T-helper 2 cell treated with Interferon-gamma antibody and Interleukin-4, amounts not matched to agents 100 ng/mL and 5 ng/mL, for 36 hours (primary cell): ENCODE results near the gene GPC5. TPM values are rescaled to one million over a fixed set of nuclear protein-coding genes. Genes with fewer than 3 reads are reported as not detected.
"Not testable (repeated sequence)": the region's sequence is repeated elsewhere in the genome, so short reads cannot be mapped to it uniquely, and the experiment has no call there.

ENCODE experiments used
- intact Hi-C: fragments of 100-400 bp; cut with micrococcal nuclease; formaldehyde crosslinking; loops from one replicate; pipeline ENCODE4 v1.15.1; 2023
- total RNA-seq: library from RNA; stranded (reverse); gene quantifications from 2 replicates; pipeline ENCODE4 v1.2.3, GENCODE V29; 2022

The GPC5 gene
- total RNA-seq, 1 donor from 2014 or later, result not detected

DNA sequence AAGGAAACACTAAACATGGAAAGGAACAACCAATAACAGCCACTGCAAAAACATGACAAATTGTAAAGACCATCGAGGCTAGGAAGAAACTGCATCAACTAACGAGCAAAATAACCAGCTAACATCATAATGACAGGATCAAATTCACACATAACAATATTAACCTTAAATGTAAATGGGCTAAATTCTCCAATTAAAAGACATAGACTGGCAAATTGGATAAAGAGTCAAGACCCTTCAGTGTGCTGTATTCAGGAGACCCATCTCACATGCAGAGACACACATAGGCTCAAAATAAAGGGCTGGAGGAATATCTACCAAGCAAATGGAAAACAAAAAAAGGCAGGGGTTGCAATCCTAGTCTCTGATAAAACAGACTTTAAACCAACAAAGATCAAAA is 1120.2 kb downstream of the GPC5 start:
- intact Hi-C loops, result not testable (repeated sequence)

DNA sequence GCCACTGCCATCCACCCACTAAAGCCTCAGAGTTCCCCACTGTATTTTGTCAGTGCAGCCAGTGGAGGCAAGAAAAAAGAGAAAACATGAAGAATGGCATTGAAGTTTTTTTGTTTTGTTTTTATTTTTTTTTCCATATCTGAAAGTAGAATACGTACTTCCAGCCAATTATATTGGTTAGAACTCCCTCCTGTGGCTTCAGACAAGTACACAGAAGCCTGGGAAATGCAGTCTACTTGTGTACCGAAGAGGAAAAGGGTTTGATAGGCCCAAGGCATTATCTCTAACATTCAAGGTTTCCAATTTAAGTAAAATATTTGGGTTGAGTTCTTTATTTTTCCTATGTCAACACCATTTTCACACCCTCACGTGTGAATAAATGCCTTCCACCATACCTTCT is 1131.9 kb downstream of the GPC5 start:
- intact Hi-C loops, result no loop called here

DNA sequence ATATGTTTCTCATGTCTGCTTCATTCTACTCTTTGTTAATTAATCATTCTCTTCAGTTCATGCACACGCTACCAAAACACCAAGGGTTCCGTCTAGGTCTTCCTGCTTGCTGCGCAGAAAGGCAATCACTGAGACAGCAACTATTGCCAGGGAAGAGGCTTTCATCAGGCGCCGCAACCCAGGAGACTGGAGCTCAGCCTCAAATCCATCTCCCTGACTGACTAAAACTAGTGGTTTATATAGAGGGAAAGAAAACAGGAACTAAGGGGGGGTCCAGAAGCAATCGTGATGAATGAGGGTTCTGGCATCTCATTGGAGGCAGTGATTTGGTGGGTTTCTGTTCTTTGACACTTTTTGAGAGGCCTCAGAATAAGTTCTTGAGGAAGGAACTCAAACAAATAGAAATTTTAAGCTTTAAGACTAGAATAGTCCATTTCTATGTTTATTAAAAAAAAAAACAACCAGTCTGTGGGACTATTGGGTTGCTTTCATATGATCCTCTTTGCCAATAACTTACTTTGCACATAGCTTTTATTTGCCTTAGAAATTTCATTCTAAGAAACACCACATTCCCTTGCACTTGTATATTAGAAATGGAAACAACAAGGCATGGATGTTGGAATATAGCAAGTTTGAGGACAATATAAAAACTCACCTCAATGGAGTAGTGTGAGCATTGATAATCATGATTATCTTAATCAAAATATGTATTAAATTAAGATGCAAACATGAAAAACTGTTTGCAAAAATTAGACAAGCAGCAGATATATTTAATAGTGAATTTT is 1137.0 kb downstream of the GPC5 start:
- intact Hi-C loops, result no loop called here

DNA sequence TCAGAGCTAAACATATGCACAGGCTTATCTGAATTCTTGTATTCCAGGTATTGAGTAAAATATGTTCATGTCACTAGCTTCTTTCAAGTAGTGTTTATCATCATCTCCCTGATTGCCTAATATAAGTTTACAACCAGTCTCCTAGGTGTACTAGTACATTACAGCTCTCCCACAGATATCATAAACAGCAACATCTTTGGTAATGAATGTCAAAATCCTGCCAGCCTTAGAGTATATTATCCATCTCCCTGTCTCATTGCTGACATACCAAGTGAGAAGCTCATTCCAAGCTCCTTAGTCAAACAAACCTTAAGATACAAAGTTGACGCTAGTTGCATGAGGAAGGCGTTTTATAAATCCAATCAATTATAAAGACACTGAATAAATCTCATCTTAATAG is 1139.0 kb downstream of the GPC5 start:
- intact Hi-C loops, result no loop called here

DNA sequence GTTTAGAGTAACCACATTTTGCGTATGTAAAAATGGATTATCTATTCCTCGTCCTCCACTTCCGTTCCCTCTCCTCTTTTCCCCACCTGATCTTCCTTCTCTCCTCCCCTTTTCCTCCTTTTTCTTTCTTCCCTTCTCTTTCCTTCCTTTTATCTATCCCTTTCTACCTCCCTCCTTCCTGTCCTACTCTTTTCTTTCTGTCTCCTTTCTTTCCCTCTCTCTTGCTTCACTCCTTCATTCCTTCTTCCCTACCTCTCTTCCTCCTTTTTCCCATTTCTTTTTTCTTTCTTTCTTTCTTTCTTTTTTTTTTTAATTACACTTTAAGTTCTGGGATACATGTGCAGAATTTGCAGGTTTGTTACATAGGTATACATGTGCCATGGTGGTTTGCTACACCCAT is 1139.7 kb downstream of the GPC5 start:
- intact Hi-C loops, result no loop called here

DNA sequence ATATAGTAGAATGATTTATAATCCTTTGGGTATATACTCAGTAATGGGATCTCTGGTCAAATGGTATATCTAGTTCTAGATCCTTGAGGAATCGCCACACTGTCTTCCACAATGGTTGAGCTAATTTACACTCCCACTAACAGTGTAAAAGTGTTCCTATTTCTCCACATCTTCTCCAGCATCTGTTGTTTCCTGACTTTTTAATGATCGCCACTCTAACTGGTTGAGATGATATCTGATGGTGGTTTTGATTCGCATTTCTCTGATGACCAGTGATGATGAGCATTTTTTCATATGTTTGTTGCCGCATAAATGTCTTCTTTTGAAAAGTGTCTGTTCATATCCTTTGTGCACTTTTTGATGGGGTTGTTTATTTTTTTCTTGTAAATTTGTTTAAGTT is 1140.7 kb downstream of the GPC5 start:
- intact Hi-C loops, result not testable (repeated sequence)

DNA sequence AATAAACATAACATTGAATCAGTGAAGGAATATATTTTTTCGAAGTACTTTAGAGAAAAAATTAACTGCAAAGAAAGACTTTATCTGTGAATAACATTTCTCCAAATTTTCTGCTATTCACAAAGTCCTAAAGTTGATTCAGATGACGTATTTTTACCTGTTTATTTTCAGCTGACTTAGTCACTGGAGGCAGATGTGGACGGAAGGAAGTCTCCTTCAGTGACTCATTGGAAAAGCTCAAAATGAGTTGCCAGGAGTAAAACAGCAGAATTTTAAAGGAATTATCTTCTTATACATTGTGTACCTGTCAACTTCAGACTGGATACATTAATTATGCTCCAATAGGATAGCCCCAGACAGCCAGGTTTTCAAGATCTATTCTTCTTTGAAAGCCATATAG is 1148.8 kb downstream of the GPC5 start:
- intact Hi-C loops, result no loop called here

DNA sequence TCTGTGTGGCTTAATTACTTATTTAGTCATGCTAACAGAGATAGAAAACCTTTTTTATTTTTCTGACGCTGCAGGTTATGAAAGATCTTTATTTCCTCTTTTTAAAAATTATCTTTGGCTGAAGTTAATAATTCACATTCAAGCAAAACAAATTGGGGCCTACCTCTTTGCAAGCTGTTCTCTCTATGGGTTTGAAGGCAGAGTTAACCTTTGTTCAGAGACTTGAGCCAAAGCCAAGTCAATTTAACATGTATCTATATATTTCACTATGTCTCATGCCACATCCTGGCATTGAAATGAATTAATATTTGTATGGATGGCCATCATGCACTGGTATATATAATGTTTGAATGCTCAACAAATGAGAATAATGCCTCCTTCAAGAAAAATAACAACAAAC is 1150.9 kb downstream of the GPC5 start:
- intact Hi-C loops, result no loop called here

DNA sequence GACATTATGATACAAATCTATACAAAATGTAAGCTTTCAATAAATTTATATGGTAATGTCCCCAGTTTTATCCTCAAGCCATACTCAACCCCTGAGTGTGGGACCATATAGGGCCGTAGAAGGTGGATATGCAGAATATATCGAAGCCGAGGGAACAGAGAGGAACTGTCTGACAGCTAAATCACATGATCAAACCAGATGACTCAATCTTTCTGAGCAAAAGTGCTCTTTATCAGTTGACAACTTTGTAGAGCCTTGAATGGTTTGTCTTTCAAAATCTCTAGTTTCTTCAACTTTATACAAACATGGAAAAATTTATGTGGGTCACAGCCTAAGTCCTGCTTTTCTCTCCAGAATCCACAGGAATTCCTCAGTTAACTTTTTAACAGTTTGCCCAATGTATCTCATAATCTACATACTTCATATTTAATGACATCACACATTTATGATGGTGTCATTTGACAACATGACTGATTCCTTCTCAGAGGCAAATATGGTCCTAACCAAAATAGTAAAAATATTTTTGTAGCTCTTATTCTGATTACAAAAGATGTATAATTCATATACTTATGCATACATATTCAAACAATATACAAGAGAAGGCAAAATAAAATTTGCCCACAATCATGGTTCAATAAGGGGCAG is 1155.2 kb downstream of the GPC5 start:
- intact Hi-C loops, result no loop called here

DNA sequence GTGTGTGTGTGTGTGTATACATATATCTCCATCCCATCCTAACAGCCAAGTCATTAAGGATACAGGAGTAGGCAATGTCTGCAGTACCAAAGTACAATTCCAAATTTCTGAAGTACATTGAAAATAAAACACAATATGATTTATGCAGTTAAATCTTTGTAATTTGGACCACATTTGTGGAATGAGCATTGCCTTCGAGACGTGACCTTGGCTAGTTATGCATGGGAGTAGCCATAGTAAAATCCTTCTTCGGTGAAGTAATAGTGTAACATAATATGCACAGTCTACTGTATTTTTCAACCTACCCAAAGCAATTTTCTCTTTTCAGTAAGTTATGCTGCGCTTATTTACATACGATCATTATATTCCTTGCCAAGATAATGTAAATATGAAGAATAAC is 1162.5 kb downstream of the GPC5 start:
- intact Hi-C loops, result no loop called here

DNA sequence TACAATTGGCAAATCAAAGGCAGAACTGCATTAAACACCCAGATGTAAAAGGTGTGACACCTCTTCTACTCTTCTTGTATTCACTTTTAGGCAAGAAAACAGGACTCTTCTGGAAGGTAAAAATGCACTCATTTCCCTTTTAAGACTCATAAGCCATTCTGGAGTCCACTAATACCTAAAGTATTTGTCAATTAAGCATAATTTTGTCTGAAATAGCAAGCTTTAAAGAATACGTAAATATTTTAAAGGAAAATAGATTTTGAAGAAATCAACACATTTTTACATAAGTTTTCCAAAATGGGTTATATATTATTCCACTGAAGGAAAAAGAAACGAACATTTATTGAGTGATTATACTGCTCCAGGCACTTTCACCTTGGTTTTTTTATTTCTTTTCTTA is 1166.5 kb downstream of the GPC5 start:
- intact Hi-C loops, result no loop called here

DNA sequence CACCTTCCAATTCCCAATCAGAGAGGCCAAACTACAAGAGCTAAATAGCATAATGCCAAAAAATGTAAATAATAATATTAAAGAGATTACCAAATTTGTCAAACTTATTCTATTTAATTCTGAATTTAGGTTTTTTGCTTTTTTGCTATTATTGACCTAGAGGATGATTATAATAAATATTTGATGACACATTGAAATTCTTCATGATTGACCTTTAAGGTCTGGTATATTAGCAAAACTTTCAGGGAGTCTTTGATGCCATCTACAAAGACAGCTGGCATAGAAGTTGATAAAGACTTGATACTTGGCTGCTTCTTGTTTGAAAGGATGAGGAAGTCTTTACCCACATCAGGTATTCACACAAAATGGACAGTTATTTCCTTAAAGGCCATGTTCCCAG is 1168.3 kb downstream of the GPC5 start:
- intact Hi-C loops, result no loop called here

DNA sequence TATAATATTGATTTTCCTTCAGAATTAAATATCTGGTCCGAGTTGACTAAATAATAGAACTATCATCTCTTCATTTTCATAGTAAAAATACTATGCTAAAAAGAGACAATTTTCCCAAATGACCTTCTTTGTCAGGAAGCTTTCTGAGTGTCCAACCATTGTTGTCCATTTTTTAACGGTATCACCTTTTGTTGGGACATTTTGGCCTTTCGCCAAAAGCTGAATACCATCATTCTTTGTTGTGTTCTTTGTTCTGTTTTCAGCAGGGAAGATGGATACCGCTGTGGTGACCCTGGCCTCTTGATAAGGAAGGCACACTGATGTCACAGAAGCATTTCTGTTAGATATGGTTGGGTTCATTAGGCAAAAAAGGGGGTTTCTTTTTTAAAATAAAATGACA is 1173.8 kb downstream of the GPC5 start:
- intact Hi-C loops, result no loop called here

DNA sequence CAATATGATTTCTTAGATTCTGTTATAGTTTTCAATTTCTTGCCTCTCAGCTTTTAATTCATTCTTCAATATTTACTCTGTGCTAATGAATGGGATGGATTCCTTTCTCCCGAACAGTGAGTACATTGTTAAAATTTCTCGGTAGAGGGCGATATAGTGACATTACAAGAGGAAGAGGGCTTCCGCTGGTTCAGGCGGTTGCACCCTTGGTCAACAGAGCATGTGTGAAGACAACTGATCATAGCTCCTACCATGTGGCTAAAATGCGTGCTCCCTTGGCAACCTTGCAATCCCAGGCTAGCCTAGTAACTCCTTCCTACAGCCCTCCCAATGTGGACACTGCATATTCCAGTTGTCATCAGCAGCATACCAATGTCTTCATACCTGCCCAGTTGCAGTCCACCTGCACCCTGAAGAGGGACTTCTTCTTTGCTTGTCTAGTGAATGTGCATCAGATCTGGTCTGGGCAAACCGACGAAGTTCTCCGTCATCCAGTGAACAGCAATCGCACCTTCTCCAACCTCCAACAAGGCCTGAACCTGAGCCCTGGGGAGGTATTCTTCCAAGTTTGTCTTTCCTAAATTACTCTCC is 1175.1 kb downstream of the GPC5 start:
- intact Hi-C loops, result no loop called here

DNA sequence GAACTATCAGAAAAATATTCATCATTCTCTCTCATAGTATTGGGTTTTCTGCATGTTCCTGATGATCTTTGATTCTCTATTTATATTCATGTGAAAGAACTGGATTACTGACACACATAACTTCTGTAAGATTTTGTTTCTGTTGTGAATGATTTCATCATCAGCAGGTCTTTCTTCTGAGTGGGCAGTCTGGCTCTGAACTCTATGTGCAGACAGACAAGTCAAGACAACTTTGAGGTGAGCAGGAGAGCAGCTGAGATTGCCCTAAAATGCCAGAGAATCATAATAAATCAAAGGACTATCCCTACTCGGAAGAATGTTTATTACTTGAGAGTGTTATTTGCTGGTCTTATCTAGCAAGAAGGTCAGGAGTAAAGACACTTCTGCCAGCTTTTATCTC is 1176.1 kb downstream of the GPC5 start:
- intact Hi-C loops, result no loop called here

DNA sequence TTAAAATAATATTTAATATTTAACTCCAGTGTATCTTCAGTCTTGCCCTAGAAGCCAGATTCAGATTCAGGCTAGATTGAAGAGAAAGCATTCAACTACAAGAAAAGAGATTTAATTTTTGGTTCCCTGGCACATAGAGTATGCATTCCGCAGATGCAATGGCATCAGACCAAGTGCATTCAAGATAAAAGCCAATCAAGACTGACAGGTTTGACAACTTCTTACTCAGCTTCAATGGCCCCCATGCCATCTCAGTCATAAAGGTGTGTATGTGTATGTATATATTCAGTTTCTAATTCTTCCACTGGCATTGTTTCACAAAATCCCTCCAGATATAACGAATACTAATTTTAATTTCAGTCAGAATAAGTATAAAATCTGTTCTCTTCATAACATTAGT is 1177.4 kb downstream of the GPC5 start:
- intact Hi-C loops, result no loop called here

DNA sequence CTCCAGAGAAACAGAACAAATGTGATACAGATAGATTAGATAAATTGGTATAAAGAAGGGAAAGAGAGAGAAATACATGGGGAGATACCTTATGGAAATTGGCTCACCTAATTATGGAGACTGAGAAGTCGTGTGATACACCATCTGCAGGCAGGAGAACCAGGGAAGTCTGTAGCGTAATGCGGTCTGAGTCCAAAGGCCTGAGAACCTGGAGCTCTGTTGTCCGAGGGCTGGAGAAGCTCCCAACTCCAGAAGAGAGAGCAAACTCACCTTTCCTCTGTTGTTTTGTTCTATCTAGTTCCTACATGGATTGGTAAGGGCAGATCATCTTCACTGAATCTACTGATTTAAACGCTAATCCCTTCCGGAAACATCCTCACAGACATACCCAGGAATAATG is 1179.9 kb downstream of the GPC5 start:
- intact Hi-C loops, result no loop called here

DNA sequence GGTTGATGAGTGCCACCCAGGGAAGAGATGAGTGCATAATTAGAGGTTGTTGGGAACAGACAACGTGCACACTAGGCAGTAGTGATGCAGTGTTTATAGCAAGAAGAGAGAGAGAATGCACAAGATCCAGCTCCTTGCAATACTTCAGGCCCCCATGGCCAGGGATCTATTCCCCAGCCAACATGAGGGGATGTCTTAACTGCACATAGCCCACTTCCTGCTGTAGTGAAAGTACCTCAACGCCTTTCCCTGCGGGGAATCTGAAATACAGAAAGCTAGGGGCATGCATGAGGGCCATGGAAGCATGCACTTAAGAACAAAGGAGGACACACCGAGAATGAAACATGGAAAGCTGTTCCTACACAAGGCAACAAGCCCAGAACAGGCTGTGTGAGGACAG is 1191.5 kb downstream of the GPC5 start:
- intact Hi-C loops, result no loop called here

DNA sequence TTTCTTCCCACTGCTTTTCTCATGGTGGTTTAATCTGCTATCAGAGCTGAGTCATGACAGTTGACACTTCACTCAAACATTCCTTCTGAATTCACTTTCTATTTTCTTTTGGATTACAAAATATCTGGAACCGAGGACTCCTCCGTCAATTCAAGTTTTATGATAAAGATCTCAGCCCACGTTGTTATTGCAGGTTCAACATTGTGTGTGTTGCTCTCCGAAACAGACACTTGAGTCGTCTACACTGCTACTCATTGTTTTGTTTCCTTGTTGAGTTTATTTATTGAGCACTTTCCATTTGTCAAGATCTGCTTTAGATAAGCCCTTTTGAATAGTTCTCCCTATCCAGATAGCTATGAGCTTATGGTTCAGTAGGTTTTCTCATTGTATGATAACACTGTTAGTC is 1192.1 kb downstream of the GPC5 start:
- intact Hi-C loops, result no loop called here

DNA sequence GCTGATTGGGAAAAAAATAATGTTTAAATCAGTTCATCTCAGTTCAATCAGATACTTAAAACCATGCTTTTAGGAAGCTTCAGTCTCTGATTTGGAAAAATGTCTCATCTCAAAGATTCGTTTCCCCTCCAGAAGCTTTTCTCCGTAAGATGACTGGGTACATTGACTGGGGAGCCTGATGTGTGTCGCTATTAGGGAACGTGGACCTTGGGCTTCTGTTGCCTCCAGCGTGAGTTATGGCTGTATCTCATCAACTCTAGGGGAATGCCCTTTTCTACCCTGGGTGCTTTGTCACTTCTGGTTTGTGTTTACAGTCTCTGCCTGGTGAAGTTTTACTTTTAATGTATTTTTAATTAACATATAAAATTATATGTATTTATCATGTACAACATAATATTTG is 1192.7 kb downstream of the GPC5 start:
- intact Hi-C loops, result no loop called here

DNA sequence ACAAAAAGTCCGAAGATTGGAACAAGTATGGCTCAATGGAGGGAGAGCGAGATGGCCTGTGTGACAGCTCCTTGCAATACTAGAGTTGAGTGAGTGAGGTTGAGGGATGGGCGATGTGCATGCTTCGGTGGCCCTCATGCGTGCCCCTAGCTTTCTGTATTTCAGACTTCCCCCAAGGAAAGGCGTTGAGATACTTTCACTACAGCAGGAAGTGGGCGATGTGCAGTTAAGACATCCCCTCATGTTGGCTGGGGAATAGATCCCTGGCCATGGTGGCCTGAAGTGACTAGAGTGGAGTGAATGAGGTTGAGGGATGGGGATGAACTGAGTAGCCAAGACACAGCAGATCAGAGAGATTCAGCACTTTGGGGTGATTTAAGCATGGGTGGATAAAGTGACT is 1194.3 kb downstream of the GPC5 start:
- intact Hi-C loops, result no loop called here

DNA sequence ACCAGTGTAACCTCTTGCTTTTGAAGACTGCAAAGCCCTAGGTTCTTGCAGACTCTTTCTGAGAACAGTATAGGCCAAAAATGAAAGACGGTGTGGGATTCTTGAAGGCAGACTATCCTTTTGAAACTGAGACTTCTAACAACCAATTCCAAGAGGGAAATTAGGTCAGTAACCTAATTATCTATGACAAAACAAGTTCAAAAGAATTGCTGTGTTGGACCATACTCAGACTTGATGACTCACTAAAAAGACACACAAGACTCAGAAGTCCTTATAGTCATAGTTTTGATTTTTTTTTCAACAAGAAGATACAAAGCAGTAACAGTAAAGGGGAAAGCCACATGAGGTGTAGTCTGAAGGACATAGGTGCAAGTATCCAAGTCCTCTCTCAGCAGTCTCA is 1204.1 kb downstream of the GPC5 start:
- intact Hi-C loops, result no loop called here

DNA sequence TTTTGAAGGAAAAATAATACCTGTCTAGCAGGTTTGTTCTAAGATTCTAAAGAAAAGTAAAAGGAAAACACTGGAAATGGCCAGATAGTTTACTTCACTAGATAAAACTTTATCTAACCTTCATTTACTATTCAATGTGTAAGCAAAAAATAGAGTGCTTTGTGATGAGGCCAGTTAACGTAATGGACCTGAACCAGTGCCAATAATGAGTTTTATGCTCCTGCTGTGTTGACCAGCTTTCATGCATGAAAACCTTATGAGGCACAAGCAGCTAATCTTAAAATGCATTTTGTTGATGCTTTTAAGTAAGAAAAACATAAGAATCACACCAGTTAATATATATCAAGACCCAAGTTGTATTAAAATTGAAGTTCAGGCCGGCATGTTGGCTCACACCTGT is 1211.0 kb downstream of the GPC5 start:
- intact Hi-C loops, result no loop called here
